B cell (primary cell): ENCODE results near the gene ROBO2.

Experiments used
- EZH2 ChIP-seq: IDR thresholded peaks from 2 replicates; pipeline ENCODE4 v1.6.1; 2012; ENCODE audit warnings: borderline replicate concordance, low read depth, mild to moderate bottlenecking, moderate library complexity, low read length; ENCODE audit not compliant: insufficient read depth, poor library complexity, severe bottlenecking
- TF ChIP-seq, protein P1 (sequence below): fragments of 200-600 bp; IDR thresholded peaks from one replicate; pipeline ENCODE4 v1.8.0; 2022; ENCODE audit warnings: antibody characterized with exemption, mild to moderate bottlenecking

DNA sequence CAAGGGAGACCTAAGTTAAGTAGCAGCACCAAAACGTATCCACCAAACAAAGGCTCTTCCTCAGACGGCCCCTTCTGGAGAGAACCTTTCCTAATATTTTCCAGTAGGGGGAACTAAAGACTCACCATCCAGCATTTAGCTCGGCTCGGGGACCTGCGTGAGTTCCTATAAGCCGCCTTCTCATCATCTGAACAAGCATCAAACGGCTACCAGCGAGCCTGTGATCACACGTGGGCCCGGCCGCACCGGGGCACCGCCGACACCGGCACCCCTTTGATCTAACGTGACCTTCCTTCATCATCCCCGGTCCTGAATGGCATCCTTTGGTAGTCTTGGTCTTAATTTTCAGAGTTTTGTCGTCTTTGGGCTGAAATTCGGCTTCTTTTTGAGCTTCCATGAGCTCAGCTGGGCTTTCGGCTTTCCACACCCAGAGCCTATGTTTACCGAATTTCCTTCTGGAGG lies 1.4 kb upstream of the ROBO2 start:
- TF ChIP-seq, protein P1, sequence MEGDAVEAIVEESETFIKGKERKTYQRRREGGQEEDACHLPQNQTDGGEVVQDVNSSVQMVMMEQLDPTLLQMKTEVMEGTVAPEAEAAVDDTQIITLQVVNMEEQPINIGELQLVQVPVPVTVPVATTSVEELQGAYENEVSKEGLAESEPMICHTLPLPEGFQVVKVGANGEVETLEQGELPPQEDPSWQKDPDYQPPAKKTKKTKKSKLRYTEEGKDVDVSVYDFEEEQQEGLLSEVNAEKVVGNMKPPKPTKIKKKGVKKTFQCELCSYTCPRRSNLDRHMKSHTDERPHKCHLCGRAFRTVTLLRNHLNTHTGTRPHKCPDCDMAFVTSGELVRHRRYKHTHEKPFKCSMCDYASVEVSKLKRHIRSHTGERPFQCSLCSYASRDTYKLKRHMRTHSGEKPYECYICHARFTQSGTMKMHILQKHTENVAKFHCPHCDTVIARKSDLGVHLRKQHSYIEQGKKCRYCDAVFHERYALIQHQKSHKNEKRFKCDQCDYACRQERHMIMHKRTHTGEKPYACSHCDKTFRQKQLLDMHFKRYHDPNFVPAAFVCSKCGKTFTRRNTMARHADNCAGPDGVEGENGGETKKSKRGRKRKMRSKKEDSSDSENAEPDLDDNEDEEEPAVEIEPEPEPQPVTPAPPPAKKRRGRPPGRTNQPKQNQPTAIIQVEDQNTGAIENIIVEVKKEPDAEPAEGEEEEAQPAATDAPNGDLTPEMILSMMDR: no peak
- no peak for TF ChIP-seq EZH2
